Measurements from ENCODE around the gene FAM83G. TPM values are rescaled to one million over a fixed set of nuclear protein-coding genes. Genes with fewer than 3 reads are reported as not detected.
"Not testable (repeated sequence)": the region's sequence is repeated elsewhere in the genome, so short reads cannot be mapped to it uniquely, and the experiment has no call there.

The FAM83G gene
- total and polyA plus RNA-seq, 8 donors = 5.6 to 12.9 (median 9.4) TPM

DNA sequence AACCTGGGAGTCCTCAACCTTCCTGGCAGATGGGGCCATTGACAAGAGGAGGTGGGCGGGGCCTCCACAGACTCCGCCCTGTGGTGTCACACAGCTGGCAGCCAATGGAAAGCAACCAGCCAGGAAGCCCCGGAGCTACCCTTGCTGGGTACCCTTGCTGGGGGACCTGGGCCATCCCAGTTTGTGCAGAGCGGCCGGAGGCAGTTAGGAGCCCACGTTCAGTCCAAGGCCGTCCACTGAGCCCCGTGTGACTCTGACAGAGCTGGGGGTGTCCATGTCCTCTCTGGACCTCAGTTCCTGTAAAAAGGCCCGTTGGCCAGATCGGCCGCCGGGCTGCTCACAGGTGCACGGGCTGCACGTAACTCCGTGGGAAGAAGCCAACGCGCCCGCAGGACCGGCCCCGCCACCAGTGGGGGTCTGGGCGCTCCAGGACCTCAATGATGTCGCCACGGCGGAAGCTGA, 17.1 kb upstream of the FAM83G start:
- WGBS, 2 donors = 89 to 92% methylated on average over 24 of the region's 24 CpGs
- no peak for ATAC-seq
- DNase-seq = peak in 2 of 6 donors; percentile 44 to 62
- H3K4me1 ChIP-seq = no peaks in the 10 kb centered on the region
- no peaks in the 10 kb centered on the region for H3K9me3 ChIP-seq
- no peak overlapping the region for H3K4me3 ChIP-seq
- TF ChIP-seq, protein P1, sequence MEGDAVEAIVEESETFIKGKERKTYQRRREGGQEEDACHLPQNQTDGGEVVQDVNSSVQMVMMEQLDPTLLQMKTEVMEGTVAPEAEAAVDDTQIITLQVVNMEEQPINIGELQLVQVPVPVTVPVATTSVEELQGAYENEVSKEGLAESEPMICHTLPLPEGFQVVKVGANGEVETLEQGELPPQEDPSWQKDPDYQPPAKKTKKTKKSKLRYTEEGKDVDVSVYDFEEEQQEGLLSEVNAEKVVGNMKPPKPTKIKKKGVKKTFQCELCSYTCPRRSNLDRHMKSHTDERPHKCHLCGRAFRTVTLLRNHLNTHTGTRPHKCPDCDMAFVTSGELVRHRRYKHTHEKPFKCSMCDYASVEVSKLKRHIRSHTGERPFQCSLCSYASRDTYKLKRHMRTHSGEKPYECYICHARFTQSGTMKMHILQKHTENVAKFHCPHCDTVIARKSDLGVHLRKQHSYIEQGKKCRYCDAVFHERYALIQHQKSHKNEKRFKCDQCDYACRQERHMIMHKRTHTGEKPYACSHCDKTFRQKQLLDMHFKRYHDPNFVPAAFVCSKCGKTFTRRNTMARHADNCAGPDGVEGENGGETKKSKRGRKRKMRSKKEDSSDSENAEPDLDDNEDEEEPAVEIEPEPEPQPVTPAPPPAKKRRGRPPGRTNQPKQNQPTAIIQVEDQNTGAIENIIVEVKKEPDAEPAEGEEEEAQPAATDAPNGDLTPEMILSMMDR (IDR thresholded peaks at IDR 0.05) = no peak
- intact Hi-C loops (cut with DNase I) = no loop called here
- FAIRE-seq = no peak
- H3K27ac ChIP-seq = no peak overlapping the region
- H3K36me3 ChIP-seq = no peaks in the 10 kb centered on the region
- H3K27me3 ChIP-seq = no peaks in the 10 kb centered on the region

DNA sequence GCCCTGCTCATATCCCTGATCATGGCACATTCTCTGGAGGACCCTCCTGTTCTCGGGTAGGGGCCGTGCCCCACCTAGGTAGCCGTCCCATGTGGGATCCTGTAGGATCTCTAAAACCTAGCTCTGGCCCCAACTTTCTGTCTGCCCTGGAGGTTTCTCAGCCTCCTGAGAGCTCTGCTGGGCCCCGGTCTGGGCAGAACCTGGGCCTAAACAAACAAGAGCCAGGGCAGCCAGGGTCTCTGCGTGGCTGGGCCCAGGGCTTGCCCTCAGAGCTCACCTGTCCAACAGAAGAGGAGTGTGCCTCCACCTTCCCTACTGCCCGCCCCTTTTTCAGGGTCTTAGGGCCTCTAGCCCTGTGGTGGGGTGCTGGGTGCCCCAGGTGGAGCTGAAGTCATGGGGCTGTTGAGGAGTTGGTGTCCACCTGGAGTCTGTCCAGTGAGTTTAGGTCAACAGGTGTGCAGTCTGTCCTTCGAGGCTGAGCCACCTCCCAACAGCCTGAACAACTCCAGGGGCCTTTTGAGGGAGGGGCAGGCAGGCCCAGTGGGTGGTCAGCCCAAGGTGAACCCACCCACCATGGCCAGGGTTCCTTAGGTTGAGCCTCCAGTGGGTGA, 16.6 kb upstream of the FAM83G start:
- H3K36me3 ChIP-seq; intact Hi-C loops (cut with DNase I); H3K9me3 ChIP-seq; ATAC-seq; H3K4me1 ChIP-seq; FAIRE-seq; H3K4me3 ChIP-seq; H3K27ac ChIP-seq; H3K27me3 ChIP-seq: not testable (repeated sequence)
- WGBS, 2 donors = 82% methylated on average over 7 of the region's 7 CpGs
- peak in 1 of 6 donors; percentile 20 for DNase-seq

DNA sequence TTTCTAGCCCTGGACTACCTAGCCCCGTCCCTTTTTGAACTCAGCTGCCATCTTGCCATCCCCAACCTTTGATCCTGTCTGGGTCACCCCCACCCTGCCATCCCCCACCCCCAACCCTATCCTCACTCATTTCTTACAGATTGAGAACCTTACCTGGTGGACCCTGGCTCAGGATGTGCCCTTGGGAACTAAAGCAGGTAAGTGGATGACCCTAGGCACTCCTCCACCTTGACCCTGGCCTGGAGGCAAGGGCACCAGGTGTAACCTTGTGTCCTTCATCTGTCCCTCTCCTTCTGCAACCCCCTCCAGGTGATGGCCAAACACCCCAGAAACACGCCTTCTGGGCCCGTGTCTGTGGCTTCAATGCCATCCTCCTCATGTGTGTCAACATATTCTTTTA, 15.5 kb upstream of the FAM83G start:
- TF ChIP-seq, protein P1 (IDR thresholded peaks at IDR 0.05) = no peak
- H3K36me3 ChIP-seq = no peaks in the 10 kb centered on the region
- intact Hi-C loops (cut with DNase I) = no loop called here
- H3K27ac ChIP-seq = no peak overlapping the region
- DNase-seq (peak in 1 of 6 donors; percentile 14), ATAC-seq (no peak), FAIRE-seq (no peak)
- no peaks in the 10 kb centered on the region for H3K27me3 ChIP-seq
- WGBS, 2 donors = 85 to 98% methylated on average over 3 of the region's 3 CpGs
- no peaks in the 10 kb centered on the region for H3K9me3 ChIP-seq
- H3K4me1 ChIP-seq = no peaks in the 10 kb centered on the region
- H3K4me3 ChIP-seq = no peak overlapping the region

DNA sequence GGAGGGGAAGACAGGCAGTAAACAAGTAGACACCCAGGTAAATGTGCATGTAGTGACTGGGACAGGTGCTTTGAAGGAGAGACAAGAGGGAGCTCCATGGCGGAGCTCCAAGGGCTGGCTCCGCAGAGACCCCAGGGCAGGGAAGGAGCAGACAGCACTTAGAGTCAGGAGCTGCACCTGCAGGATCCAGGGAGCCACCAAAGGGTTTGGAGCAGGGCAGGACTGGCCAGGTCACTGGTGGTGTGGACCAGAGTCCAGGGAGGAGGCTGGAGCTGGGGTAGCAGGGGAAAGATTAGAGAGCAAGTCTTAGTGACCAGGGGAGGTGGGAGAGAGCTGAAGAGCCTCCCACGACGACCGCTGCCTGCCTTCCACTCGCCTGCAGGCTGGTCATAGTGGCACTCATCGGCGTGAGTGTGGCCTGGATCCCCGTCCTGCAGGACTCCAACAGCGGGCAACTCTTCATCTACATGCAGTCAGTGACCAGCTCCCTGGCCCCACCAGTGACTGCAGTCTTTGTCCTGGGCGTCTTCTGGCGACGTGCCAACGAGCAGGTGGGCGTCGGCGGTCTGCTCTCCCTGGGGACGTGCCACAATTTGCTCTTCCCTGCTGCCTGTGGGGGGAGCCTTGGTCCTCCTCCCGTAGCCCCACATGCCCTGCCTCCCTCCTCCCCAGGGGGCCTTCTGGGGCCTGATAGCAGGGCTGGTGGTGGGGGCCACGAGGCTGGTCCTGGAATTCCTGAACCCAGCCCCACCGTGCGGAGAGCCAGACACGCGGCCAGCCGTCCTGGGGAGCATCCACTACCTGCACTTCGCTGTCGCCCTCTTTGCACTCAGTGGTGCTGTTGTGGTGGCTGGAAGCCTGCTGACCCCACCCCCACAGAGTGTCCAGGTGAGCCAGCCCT, 14.7 kb upstream of the FAM83G start:
- TF ChIP-seq, protein P1 (IDR thresholded peaks at IDR 0.05) = no peak
- H3K27me3 ChIP-seq = no peaks in the 10 kb centered on the region
- intact Hi-C loops (cut with DNase I) = no loop called here
- no peak overlapping the region for H3K4me3 ChIP-seq
- ATAC-seq (no peak), FAIRE-seq (no peak), DNase-seq (peak in 3 of 6 donors; percentile 40 to 73 (median 54))
- no peaks in the 10 kb centered on the region for H3K9me3 ChIP-seq
- H3K27ac ChIP-seq = no peak overlapping the region
- no peaks in the 10 kb centered on the region for H3K4me1 ChIP-seq
- WGBS, 2 donors = 52 to 57% methylated on average over 26 to 27 of the region's 27 CpGs
- no peaks in the 10 kb centered on the region for H3K36me3 ChIP-seq

DNA sequence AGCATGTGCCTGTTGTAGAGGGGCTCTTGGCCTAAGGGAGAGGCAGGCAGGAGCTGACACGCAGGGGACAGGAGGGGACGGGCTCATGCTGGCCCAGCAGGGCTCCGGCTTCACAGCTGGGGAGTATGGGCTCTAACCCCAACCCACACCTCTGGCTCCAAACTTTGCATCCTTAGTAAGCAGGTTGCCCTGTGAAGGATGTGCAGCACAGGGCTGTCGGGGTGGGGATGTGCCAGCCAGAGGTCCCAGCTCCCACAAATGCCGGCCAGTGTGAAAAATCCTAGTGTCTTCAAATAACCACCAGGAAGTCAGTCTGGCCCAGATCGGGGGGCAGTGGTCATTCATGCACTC, 14.0 kb upstream of the FAM83G start:
- DNase-seq (peak in 3 of 6 donors; percentile 14 to 22 (median 20)), FAIRE-seq (no peak), ATAC-seq (no peak)
- no peak overlapping the region for H3K4me3 ChIP-seq
- TF ChIP-seq, protein P1 (IDR thresholded peaks at IDR 0.05) = no peak
- H3K4me1 ChIP-seq = no peaks in the 10 kb centered on the region
- no peaks in the 10 kb centered on the region for H3K9me3 ChIP-seq
- intact Hi-C loops (cut with DNase I) = no loop called here
- no peaks in the 10 kb centered on the region for H3K36me3 ChIP-seq
- 77 to 83% methylated on average over 6 of the region's 6 CpGs for WGBS, 2 donors
- H3K27me3 ChIP-seq = no peaks in the 10 kb centered on the region
- no peak overlapping the region for H3K27ac ChIP-seq

Data from pancreas (tissue), 10 donors.